ENCODE results near the gene M1AP.

DNA sequence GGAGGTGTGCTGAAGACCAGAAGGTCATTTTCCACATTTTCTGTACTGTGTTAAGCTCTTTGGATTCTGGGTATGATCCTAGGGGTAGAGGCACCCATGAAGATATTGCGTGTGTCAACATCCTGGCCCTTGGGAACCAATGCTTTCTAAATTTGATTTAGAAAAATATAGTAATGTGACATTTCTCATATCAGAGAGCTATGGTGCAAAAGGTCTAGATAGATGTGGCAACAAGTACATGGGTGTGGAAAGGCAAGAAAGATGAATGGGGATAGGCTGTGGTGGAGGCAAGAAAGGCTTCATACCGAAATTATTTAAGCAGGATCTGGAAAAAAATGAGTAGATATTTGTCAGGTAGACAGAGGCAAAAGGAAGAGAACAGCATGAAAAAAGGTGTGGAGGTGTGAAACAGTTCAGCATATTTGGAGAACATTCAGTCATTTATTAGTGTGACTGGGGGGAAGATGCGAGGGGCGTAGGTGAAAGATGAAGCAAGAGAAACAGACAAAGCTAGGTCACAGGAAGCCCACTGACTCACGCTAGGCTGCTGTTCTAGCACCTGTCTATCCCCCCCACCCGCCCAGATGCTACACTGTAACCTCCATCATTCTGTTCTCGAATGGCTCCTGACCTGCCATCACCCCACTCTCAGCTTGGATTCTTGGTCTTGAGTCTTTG is 81.9 kb downstream of the M1AP start:
- TF ChIP-seq, protein P1, sequence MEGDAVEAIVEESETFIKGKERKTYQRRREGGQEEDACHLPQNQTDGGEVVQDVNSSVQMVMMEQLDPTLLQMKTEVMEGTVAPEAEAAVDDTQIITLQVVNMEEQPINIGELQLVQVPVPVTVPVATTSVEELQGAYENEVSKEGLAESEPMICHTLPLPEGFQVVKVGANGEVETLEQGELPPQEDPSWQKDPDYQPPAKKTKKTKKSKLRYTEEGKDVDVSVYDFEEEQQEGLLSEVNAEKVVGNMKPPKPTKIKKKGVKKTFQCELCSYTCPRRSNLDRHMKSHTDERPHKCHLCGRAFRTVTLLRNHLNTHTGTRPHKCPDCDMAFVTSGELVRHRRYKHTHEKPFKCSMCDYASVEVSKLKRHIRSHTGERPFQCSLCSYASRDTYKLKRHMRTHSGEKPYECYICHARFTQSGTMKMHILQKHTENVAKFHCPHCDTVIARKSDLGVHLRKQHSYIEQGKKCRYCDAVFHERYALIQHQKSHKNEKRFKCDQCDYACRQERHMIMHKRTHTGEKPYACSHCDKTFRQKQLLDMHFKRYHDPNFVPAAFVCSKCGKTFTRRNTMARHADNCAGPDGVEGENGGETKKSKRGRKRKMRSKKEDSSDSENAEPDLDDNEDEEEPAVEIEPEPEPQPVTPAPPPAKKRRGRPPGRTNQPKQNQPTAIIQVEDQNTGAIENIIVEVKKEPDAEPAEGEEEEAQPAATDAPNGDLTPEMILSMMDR (IDR thresholded peaks at IDR 0.05): no peak
- no peak for TF ChIP-seq POLR2A (IDR thresholded peaks at IDR 0.05)

Measured in lower leg skin (tissue), 3 donors.